Esophagus muscularis mucosa (tissue), 4 donors: ENCODE measurements around the gene FILIP1L. TPM values are rescaled to one million over a fixed set of nuclear protein-coding genes. Genes with fewer than 3 reads are reported as not detected.

Experiments
- DNase-seq: peaks from one replicate; pipeline ENCODE4 v3.0.0-alpha.2; 2017; ENCODE audit errors: extremely low spot score
- H3K27ac ChIP-seq, 4 donors: fragments of 200-600 bp; sonication (generic); replicated peaks in 1 of 4; 1 replicate in 3 of 4; 2 replicates in 1 of 4; pipeline ENCODE4 v1.5.1; 2016 to 2019; ENCODE audit warnings: mild to moderate bottlenecking in 1 of 4
- H3K27me3 ChIP-seq, 4 donors: fragments of 200-600 bp; sonication (generic); one replicate each; pipeline versions ENCODE4 v1.5.1 to v1.6.0; 2016 to 2019
- H3K36me3 ChIP-seq, 4 donors: fragments of 200-600 bp; sonication (generic); one replicate each; pipeline ENCODE4 v1.5.1; 2016 to 2019
- H3K4me1 ChIP-seq, 4 donors: fragments of 200-600 bp; sonication (generic); one replicate each; pipeline ENCODE4 v1.5.1; 2016 to 2019
- H3K4me3 ChIP-seq, 4 donors: fragments of 200-600 bp; sonication (generic); 1 replicate in 2 of 4; 2 replicates in 2 of 4; pipeline ENCODE4 v1.5.1; 2016 to 2019; ENCODE audit warnings: mild to moderate bottlenecking in 4 of 4, moderate library complexity in 1 of 4
- H3K9me3 ChIP-seq, 4 donors: fragments of 200-600 bp; sonication (generic); 1 replicate in 3 of 4; 2 replicates in 1 of 4; pipeline ENCODE4 v1.5.1; 2016 to 2019
- CTCF ChIP-seq, 3 experiments: fragments of 200-600 bp in 2 of 3; fragments of 450-650 bp in 1 of 3; sonication (generic) in 2 of 3; IDR thresholded peaks; one replicate each; pipeline ENCODE4 v1.5.1; 2017 to 2019; ENCODE audit warnings: antibody characterized with exemption in 3 of 3, mild to moderate bottlenecking in 2 of 3, moderate library complexity in 1 of 3
- EP300 ChIP-seq: sonication (generic); formaldehyde crosslinking; IDR thresholded peaks from one replicate; pipeline ENCODE4 v1.6.1; 2017; ENCODE audit warnings: antibody characterized with exemption
- POLR2A ChIP-seq: fragments of 450-650 bp; IDR thresholded peaks from one replicate; pipeline ENCODE4 v1.6.1; 2017; ENCODE audit warnings: antibody characterized with exemption, moderate library complexity, mild to moderate bottlenecking, low read depth
- POLR2AphosphoS5 ChIP-seq, 2 donors: sonication (generic); formaldehyde crosslinking; IDR thresholded peaks; one replicate each; pipeline ENCODE4 v1.6.1; 2017; ENCODE audit warnings: antibody characterized with exemption in 2 of 2
- WGBS: methylation state at CpG from one replicate; pipeline ENCODE4 v1.1.5; 2018; 5-methylcytosine and 5-hydroxymethylcytosine counted together
- intact Hi-C: fragments of 100-400 bp; cut with DNase I; formaldehyde crosslinking; loops from one replicate; pipeline ENCODE4 v1.15.1; 2023
- total RNA-seq, 4 donors: library from RNA; depleted of rRNA; stranded (reverse); fragments of >200 nt; gene quantifications; one replicate each; pipeline versions ENCODE4 v1.1.0 to v1.2.1, GENCODE V29; 2016

FILIP1L gene
- total RNA-seq, 4 donors from 2014 or later, result 120 to 134 (median 127) TPM

- Histone ChIP-seq H3K36me3 (peaks cover 0 to 7% (median 0%) of the 10 kb centered on the region in 4 donors), H3K4me3 (no peak overlapping the region), H3K27ac (peak overlapping the region in 1 of 4 donors; percentile 14), H3K4me1 (peaks cover 0 to 26% (median 20%) of the 10 kb centered on the region in 4 donors), H3K27me3 (no peaks in the 10 kb centered on the region), H3K9me3 (no peaks in the 10 kb centered on the region)
- DNase-seq, result no peak
- intact Hi-C loops, result loop anchor here (10.0 kb wide), 1 partner anchor 661 kb away; the partner anchor contains the start of gene TMEM45A
- no peak for TF ChIP-seq CTCF (IDR thresholded peaks at IDR 0.05)
- no peak for TF ChIP-seq POLR2A
- no peak for TF ChIP-seq POLR2AphosphoS5 (IDR thresholded peaks at IDR 0.05)
- no peak for TF ChIP-seq EP300
- WGBS, result 67% methylated on average over 4 of the region's 4 CpGs
Observed at GRCh38 chr3:99833617-99834205, 280.6 kb downstream of the FILIP1L start.

- intact Hi-C loops, result loop anchor here (5.0 to 10.0 kb wide), 3 partner anchors 505 to 762 kb away; partner anchors contain the start of genes NIT2 and TMEM45A
- H3K36me3 ChIP-seq, result peaks cover 0 to 7% (median 0%) of the 10 kb centered on the region in 4 donors
- DNase-seq, result no peak
- 96% methylated on average over 3 of the region's 3 CpGs for WGBS
- H3K4me3 ChIP-seq, result no peak overlapping the region
- TF ChIP-seq POLR2A (no peak), EP300 (no peak), POLR2AphosphoS5 (IDR thresholded peaks at IDR 0.05) (no peak), CTCF (IDR thresholded peaks at IDR 0.05) (no peak)
- H3K27ac ChIP-seq, result no peak overlapping the region
- no peaks in the 10 kb centered on the region for H3K9me3 ChIP-seq
- peaks cover 0 to 26% (median 20%) of the 10 kb centered on the region in 4 donors for H3K4me1 ChIP-seq
- H3K27me3 ChIP-seq, result no peaks in the 10 kb centered on the region
Observed at GRCh38 chr3:99829844-99830243, 284.5 kb downstream of the FILIP1L start.

GRCh38 chr3:99825004-99825640 is 289.2 kb downstream of the FILIP1L start:
- H3K27me3 ChIP-seq, result no peaks in the 10 kb centered on the region
- intact Hi-C loops, result loop anchor here (5.0 to 10.0 kb wide), 2 partner anchors 510 to 767 kb away; partner anchors contain the start of gene NIT2

More at GRCh38 chr3:99825004-99825640, 289.2 kb downstream of the FILIP1L start:
- DNase-seq, result no peak
- 72% methylated on average over 3 of the region's 3 CpGs for WGBS
- Histone ChIP-seq H3K36me3 (peaks cover 0 to 5% (median 0%) of the 10 kb centered on the region in 4 donors), H3K4me1 (peaks cover 0 to 19% (median 3%) of the 10 kb centered on the region in 4 donors), H3K9me3 (no peaks in the 10 kb centered on the region), H3K4me3 (no peak overlapping the region), H3K27ac (no peak overlapping the region)
- TF ChIP-seq POLR2A, result no peak
- no peak for TF ChIP-seq POLR2AphosphoS5 (IDR thresholded peaks at IDR 0.05)
- TF ChIP-seq EP300, result no peak
- TF ChIP-seq CTCF (IDR thresholded peaks at IDR 0.05), result no peak
